A673 (cell line): Measurements from ENCODE around the gene ANKRD9.

Experiments
- EZH2 ChIP-seq: fragments of 200-600 bp; sonication (generic); IDR thresholded peaks from 2 replicates; pipeline ENCODE4 v1.6.1; 2017; ENCODE audit warnings: borderline replicate concordance, low read depth, mild to moderate bottlenecking, mixed read lengths, antibody characterized with exemption, low read length; ENCODE audit not compliant: poor library complexity, severe bottlenecking
- TF ChIP-seq, protein P1 (sequence below): fragments of 300-800, 200-600 bp; sonication (generic); conservative IDR thresholded peaks from 2 replicates; pipeline ENCODE4 v1.5.1; 2017; ENCODE audit warnings: low read depth, mild to moderate bottlenecking, antibody characterized with exemption, low read length, moderate library complexity, mixed read lengths

GRCh38 chr14:102548616-102549240 lies 39.2 kb upstream of the ANKRD9 start:
- TF ChIP-seq, protein P1, sequence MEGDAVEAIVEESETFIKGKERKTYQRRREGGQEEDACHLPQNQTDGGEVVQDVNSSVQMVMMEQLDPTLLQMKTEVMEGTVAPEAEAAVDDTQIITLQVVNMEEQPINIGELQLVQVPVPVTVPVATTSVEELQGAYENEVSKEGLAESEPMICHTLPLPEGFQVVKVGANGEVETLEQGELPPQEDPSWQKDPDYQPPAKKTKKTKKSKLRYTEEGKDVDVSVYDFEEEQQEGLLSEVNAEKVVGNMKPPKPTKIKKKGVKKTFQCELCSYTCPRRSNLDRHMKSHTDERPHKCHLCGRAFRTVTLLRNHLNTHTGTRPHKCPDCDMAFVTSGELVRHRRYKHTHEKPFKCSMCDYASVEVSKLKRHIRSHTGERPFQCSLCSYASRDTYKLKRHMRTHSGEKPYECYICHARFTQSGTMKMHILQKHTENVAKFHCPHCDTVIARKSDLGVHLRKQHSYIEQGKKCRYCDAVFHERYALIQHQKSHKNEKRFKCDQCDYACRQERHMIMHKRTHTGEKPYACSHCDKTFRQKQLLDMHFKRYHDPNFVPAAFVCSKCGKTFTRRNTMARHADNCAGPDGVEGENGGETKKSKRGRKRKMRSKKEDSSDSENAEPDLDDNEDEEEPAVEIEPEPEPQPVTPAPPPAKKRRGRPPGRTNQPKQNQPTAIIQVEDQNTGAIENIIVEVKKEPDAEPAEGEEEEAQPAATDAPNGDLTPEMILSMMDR = no peak
- TF ChIP-seq EZH2 = no peak
